Activated CD4-positive, CD25-positive, alpha-beta regulatory T cell treated with anti-CD3 and anti-CD28 coated beads, Interleukin-2, amount 50 U/mL, for 24 hours (primary cell): ENCODE data around the gene PXDN.
"Not testable (repeated sequence)": the region's sequence is repeated elsewhere in the genome, so short reads cannot be mapped to it uniquely, and the experiment has no call there.

ENCODE experiments used
- ATAC-seq, 2 donors: fragments of 150-1000 bp; cut with Tn5 transposase; one replicate each; pipeline ENCODE4 v1.10.0; 2021; ENCODE audit warnings: mild to moderate bottlenecking in 1 of 2, moderate library complexity in 1 of 2

The PXDN gene

DNA sequence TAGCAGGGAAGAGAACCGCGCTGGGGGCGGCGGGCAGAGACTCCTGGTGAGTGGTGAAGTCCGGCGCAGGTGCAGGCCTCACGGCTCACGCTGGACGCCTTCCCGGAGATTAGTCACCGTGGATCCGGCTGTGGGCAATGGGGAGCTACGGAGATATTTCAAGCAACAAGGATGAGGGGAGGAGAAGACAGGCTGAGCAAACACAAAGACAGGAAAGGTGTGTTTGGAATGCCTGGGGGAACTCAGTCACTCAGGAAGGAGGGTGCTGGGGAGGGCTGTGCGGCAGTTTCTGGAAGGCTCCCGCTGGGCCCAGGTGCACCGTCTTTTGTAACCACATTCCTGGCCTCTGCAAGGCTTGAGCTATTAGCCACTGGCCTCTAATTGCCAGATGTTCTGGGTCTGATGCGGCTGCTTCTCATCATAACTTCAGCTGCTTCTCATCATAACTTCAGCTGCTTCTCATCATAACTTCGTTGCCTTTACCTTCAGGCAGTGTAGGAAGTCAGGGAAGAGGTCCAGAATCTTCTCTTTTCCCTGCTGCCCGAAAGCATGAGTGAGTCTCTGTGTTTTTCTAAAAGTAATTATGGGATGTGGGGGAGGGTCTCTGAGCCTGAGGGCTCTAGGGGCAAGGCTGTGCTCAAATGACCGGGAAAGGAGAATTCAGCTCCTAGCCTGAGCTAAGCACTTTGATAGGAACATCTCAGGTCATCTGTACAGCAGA is 118.9 kb downstream of the PXDN start:
- ATAC-seq, result no peak

DNA sequence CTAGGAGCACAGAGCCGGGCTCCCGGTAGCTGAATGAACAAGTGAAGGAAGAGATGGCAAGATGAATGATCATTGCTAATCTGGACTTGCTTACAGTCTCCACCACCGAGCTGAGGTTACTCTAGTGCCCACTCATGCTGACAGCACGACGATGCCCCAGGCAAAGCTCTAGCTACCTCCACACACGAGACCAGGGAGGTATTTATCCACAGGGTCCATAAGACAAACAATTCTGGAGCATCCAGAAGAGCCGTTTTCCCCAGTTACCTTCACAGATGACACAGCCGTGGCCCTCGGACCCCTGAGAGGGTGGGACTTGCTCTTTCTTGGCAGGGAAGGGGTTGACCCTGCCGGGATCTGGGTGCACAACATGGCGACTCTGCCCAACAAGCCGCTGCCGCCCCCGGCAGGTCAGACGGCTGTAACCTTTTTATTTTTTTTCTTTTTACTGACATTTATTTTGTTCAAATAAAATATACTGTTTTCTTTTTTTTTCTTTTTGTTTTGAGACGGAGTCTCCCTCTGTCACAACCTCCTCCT is 120.3 kb downstream of the PXDN start:
- ATAC-seq, result no peak

DNA sequence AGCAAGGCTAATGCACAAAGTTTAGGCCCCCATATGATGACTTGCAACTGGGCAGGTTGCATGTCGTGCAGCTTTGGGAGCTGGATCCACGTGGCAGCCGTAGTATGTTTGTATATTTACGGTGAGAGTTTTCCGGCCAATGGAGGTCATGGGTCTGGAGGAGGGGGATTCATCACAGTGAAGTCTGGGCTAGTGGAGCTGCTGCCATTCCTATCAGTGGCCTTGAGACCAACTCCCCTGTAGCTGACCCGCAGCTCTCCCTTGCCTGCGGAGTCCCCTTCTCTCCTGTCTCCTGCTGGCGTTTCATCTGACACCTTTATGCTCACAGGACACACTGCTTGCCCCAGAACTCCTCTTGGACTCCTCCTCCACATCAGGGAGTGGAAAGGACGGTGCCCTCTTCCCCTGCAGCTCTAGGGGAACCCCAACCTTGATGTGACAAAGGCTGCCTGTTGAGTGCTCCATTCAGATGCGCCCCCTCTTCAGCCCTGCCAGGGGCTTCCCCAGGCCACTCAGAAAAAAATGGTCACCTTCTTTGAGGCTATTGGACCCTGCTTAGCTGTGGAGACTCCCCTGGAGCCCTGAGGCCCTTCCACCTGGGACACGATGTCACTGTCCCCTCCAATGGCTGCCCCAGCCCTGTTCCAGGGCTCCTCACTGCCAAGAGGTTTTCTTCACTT is 121.7 kb downstream of the PXDN start:
- no peak for ATAC-seq

DNA sequence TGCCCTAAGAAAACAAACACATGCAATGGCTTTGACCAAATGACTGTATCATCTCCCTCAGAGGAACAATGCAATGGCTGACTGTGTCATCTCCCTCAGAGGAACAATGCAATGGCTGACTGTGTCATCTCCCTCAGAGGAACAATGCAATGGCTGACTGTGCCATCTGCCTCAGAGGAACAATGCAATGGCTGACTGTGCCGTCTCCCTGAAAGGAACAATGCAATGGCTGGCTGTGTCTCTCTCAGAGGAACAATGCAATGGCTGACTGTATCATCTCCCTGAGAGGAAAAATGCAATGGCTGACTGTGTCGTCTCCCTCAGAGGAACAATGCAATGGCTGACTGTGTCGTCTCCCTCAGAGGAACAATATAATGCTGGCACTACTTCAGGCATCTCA is 122.3 kb downstream of the PXDN start:
- ATAC-seq, result not testable (repeated sequence)

DNA sequence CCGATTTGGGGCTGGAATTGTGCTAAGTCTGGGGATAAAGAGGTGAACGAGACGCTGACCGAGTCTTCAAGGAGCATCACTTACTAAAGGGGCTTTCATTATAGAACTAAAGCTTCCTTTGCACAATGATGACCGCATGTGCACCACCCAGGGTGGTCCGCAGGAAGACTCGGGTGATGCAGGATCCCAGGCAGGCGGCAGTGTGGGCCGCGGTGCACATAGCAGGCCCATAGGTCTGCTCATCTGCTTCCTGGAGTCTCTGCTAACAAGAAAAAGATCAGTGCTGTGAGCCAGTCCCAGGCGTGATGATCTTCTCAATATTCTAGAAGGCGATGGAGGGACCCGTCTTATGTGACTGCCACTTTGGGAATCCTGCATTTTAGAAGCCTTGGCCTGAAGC is 122.8 kb downstream of the PXDN start:
- ATAC-seq, result no peak

DNA sequence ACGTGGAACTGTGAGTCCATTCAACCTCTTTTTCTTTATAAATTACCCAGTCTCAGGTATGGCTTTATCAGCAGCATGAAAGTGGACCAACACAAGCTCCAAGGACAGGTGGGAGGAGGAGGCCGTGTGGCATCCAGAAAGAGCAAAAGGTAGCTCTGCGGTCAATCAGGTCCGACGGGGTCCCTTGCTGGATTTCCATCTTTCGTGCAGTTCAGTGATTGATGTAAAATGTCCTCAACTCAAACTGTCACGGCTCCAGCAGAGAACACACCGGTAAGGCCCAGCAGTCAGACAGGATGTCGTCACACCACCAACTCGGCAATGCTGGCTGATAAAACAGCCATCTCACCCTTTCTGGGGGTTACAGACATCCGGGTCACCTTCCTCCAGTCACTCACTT is 123.3 kb downstream of the PXDN start:
- no peak for ATAC-seq

DNA sequence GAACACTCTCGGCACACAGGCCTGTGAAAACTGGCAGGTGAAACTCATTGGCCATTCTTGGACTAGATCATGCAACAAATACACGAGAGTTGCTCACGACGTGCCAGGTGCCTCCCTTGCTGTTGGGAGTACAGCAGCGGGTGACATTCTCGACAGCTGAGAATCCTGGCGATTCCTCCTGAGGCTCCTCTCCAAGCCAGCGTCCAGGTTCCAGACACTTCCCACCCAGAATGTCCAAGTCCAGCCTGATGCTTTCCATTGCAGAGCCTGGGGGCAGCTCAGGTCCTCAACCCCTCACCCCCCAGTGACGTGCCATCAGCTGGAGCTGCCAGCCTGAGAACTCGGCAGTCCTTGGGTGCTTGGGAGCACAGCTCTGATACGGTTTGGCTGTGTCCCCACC is 124.2 kb downstream of the PXDN start:
- ATAC-seq, result no peak

DNA sequence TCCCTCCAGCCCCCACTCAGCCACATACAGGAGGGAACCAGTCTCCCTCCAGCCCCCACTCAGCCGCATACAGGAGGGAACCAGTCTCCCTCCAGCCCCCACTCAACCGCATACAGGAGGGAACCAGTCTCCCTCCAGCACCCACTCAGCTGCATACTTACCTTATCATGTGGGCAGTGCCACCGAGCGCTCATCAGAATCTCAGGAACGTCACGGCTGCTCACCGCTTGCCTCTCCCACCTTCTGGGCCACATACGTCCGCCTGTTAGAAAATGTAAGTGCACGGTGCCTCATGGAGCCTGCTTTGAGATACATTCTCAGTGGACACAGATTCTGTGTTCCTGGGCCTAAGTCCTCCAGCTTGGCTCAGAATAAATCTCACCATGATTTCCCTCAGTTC is 124.8 kb downstream of the PXDN start:
- ATAC-seq, result no peak

DNA sequence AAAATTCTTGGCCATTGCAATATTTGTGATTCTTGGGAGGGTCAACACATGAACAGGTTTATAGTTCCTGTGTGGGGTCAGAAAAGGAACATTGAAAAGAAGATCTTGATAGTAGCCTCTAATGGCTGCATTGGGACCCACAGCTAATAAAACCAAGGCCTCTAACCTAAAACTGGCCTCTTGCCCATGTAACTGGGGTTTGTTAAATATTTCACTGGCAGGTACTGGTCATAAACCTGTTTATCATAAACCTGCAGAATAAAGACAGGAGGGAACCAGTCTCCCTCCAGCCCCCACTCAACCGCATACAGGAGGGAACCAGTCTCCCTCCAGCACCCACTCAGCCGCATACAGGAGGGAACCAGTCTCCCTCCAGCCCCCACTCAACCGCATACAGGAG is 125.3 kb downstream of the PXDN start:
- ATAC-seq, result no peak

DNA sequence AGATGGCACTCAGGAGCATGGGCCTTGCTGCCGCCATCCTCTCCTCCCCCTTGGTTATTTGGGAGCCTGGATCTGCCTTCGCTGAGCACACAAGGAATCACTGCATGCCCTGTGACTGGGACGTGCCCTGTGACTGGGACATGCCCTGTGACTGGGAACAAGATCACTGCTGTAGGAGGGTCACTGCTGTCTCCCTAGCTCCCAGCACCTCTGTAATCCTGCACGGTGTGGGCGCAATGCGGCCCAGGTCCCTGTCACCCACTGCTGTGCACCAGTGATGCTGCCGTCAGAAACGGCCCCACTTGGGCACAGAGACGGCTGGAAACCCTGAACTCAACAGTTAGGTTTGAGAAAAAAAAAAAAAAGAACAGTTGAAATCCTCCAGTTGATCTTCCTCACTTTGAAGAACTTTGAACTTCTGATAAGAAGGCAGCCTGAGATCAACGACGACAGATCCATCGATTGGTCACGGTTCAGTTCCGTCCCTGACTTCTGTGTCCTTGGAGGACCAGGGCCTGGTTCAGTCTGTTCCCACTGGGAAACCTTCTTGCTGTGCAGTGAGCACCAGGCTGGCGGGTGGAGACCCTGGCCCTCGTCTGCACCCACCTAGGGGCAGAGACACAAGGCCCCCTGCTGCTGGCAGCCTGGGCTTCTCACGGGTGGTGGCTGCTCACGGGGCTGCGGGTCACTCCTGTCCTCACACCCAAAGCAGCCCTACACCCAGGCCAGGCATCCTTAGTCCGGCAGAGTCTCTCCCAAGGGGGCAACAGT is 125.9 kb downstream of the PXDN start:
- no peak for ATAC-seq

DNA sequence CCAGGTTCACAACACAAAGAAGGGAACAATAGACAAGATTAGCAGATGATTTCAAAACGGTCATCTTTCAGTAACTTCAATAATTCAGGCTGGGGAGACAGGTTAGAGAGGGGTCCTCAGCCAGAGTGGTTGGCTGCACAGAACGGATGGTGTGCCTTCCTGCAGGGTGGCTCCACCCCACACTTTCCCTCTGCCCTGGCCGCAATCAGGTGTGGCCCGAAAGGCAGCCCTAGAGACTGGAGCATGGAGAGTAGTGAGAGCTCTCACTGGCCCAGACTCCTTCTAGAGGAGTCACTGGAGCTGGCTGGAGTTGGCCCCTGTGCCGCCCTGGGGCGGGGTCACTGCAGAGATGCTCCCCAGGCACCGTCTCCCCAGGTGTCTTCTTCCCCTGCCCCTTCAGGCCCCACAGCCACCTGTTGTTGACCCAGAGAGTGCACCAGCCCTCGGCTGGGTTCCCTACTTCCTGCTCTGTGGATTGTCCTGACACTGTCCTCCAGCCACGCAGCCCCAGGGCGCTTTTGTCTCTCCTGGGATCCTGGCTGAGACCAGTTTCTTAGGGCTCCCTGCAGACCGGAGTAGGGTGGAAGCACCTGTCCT is 126.8 kb downstream of the PXDN start:
- ATAC-seq, result no peak

DNA sequence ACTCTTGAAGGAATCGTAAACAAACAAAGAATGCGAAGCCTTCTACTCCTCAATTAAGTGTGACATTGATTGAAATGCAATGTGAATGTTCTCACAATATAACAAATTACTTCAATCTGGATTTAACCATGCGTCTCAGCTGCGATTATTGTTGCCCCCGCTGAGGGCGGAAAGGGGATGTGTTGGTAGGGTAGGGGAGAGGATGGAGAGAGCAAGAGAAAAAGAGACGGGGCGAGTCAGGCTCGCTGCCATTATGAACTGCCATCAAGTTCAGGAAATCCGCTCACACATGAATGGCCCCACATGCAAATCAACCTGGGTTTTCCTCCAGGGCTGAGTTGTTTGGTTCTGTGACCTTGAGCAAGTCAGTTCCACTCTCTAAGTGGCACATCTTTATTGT is 129.8 kb downstream of the PXDN start:
- no peak for ATAC-seq

DNA sequence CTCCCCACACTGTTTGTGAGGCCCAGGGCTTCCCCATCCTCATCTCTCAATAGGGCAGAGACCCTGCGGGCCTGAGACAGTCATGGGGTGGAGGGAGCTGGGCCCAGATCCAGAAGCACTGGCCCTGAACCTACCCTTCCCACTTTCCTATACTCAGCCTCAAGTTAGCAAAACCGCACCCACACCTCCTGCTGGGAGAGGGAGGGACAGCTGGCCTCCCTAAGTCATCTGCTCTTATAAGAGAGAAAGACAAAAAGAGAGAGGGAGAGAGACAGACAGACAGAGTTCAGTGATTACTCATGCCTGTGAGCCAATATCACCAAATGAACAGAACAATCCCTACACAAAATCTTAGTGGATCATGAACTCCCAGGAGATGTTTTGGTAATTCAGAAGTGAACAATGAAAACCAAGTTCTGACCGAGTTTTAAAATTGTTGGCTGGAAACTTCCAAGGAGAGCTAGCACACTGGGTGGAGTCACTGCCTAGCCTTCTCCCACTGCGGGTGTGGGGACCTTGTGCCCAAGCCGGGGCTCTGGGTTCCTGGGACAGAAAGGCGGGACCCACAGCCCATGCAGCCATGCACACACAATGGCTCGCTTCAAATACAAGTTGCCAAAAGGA is 130.5 kb downstream of the PXDN start:
- ATAC-seq, result no peak

DNA sequence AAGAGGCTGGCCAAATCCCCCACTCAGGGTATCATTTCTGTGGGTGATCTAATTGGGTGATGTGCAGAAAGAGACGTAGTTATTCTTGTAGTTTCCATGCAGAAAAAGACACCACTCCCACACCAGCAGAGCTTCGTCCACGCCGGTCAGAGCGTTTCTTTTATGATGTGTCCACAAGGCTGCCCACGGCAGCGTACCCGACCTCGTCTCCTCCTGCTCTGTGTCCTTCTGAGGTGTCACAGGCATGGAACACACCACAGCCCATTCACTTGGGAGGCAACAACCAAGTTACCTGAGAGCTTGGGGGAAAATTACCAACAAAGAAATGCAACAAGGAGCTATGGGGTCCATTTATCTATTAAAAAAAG is 131.3 kb downstream of the PXDN start:
- no peak for ATAC-seq

DNA sequence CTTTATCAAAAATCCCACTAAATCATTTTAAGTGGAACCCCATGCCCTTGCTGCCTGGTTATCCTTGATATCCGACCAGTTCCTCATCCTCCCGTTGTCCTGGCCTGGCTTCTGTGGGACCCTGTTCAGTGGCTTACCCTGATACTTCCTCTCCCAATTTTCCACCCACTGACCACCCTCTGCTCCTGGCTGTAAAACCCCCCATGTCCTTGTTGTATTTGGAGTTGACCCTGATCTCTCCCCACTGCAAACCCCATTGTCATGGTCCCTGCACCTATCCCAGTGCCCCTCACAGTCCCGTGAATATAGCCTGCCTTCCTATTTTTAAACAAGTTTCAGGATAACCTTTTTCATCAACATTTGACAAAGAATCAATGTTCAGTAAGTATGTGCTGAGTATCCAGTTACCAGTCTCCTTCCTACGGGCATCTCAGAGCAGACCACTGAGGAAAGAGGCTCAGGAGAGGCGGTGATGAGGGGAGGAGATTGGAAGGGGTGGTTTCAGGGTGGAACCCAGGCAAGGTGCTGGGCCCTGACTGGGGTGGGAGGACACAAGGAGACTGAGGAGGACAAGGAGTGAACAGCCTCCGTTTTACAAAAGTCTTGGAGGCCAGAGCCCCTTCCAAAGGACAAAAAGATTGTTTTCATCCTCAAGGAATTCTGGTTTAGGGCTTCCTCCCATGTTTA is 131.8 kb downstream of the PXDN start:
- ATAC-seq, result no peak

DNA sequence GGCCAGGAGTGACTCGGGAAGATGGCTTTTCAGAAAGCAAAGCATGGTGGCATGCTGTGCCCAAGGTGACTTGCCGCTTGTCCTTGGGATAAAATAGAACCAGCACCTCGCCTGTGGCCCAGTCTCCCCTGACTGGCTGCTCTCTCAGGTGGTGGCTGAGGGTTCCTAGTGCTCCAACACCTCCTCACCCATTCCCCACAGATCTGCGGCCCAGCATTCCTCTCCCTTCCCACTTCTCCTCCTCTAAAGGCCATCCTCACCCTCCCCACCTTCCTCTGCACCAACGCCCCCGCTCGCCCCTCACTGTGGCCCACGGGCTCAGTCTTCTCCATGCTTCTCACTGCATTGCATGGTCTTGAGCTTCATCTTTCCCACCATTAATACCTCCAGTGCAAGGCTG is 132.4 kb downstream of the PXDN start:
- ATAC-seq, result no peak

DNA sequence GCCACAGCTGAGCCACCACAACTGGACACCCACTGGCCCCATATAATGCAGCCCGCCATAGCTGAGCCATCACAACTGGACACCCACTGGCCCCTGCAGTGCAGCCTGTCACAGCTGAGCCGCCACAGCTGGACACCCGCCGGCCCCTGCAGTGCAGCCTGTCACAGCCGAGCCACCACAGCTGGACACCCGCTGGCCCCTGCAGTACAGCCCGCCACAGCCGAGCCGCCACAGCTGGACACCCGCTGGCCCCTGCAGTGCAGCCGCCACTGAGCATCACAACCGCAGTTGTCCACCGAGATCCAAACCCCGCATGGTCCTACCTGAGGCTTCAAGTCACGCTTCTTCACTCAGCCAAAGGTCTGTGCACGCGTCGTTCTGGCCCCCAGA is 134.2 kb downstream of the PXDN start:
- no peak for ATAC-seq

DNA sequence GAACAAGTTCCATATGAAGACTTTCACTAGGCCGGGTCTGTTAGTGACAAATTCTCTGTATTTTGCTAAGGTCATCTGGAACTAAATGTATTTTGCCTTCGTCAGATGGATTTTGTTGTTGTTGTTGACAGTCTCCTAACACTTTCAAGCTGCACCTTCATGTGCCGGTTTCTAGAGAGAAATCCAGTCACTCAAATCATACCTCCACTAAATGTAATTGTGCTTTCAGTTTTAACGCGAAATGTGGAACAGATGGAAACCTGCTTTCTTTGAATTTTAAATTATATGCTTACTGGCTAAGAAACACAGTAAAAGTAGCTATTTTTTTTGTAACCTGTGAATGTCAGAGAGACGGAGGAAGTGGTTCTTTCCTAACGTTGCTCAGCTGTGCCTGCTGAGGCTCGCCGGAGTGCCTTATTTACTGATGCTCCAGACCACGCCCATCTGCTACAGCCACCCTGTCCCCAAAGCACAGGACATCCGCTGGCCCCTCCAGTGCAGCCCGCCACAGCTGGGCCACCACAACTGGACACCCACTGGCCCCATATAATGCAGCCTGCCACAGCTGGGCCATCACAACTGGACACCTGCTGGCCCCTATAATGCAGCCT is 134.7 kb downstream of the PXDN start:
- no peak for ATAC-seq

DNA sequence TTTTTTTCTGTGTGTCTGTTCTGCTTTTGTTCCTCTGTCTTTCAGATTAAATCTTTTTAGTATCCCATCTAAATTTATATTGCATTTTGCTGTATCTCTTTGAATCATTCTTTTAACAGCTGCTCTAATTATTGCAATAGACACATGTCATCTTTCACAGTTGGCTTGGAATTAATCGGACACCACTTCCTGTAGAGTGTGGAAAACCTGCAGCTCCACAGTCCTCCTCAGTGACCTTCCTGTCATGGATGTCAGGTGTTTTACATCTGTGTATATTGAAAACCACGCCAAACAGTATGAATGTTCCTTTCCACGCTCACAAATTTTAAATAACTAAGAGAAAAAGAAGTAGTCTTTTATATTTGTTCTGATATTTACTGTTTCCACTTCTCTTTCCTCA is 135.3 kb downstream of the PXDN start:
- no peak for ATAC-seq

DNA sequence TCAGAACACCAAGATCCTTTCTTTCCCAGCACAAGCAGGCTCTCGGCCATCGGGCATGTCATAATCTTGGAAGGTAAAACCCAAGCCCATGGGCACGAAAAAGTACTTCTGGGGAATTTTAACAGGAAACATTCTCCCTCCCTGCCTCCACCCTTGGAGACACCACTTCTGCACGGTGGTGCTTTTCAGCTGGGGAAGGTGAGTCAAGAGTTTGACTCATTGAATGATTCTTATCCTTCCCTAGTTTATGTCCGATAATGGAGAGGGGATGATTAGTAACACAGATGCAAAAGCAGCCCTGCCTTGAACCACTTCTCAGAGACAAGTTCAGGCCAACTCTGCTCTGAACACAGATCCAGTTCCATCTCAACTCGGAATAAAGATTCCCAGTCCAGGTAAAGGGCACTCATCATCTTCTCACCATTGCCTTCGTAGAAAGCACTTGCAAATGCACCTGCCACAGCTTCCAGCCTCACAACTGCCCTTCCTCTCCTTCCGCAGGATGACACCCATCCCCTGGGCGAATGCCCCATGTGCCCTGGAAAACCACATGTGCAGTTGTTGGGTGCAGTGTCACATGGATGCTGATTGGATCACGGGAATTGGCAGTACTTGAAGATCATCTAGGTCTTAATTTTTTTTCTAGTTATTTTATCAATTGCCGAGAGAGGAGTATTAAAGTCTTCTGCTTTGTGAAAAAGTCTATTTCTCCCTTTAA is 136.2 kb downstream of the PXDN start:
- ATAC-seq, result no peak

DNA sequence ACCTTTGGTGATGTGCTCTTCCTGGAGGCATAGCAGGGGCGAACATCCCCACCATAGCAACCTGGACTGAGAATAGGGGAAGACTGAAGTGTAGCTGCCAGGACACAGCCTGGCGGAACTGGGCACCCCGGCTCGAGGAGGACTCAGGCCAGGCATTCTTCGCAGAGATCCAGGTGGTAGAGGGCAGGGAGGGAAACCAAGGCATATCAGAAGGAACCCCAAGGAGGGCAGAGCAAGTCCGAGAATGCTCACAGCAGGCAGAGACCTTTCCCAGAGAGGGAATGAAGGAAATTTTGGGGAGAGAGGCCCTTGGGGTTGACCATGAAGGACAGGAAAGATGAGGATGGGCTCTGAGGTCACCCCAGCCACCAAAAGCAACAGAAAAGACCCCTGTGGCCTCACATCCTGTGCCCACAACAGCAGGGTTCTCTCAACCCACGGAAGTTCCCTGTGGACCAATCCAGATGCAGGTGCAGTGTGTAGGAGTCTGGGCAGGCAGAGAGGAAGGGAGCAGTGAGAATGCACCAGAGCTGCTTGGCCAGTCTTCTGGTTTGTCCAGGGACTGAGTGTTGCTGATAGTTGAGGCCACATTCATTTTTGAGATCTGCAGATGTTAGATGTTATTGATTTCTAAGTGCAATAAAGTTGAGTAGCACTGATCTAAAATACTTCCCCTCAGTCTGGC is 136.9 kb downstream of the PXDN start:
- ATAC-seq, result no peak
